SH-SY5Y (cell line): ENCODE measurements around the gene EDRF1.

ENCODE experiments used
- GATA2 ChIP-seq: IDR thresholded peaks from 2 replicates; pipeline ENCODE4 v1.6.1; 2011; ENCODE audit warnings: mild to moderate bottlenecking, low read depth, low read length
- GATA3 ChIP-seq: IDR thresholded peaks from 2 replicates; pipeline ENCODE4 v1.6.1; 2011; ENCODE audit warnings: low read depth, mild to moderate bottlenecking, low read length, moderate library complexity

DNA sequence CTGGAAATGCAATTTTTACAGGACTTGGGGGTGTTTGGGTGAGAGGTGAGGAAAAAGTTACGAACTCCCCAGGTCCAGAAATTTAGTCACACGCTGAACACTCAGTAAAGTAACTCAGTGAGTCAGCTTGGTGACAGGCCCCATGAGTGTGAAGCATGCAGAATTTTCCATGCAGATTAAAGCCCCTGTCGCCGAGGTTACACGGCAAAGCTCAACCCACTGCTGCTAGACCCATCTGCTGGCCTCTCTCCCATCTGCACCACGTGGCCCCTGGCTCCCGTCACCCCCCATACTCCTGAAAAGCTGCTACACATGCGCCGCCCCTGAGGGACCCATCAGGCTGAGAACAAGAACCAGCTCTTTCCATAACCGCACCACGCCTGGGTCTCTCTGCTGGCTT, 63.1 kb downstream of the EDRF1 start:
- no peak for TF ChIP-seq GATA2
- TF ChIP-seq GATA3: no peak
